HUDEP-2 (cell line): ENCODE results near the gene PLPP7.
"Not testable (repeated sequence)": the region's sequence is repeated elsewhere in the genome, so short reads cannot be mapped to it uniquely, and the experiment has no call there.

Experiments used
- DNase-seq, 76 experiments: peaks; one replicate each; lab custom pipeline; 2025; ENCODE audit not compliant: unreplicated experiment in 76 of 76; lab: John Stamatoyannopoulos, UW

PLPP7 gene

GRCh38 chr9:131324736-131325679 is 35.5 kb downstream of the PLPP7 start:
- no peak for DNase-seq

DNA sequence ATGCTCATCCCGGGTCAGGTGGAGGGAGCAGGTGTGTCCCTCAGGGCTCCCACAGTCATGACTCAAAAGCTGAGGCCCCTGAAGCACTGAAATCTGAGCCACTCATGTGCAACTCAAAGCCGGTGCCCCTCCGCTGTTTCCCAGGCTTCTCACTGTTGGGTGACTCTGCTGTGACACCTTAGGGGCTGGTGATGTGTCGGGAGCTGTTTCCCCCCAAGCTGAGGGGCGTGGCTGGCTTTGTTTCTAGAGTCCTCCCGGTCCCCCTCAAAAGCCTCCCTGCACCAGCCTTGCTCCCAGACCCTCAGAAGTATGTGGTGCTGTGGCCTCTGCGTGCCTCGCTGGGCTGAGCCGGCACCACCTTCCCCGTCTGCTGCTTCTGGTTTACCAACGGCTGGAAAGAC is 39.7 kb downstream of the PLPP7 start:
- no peak for DNase-seq

GRCh38 chr9:131330814-131331600 is 41.5 kb downstream of the PLPP7 start:
- peak in 75 of 76 experiments; percentile 35 to 96 (median 89) for DNase-seq

DNA sequence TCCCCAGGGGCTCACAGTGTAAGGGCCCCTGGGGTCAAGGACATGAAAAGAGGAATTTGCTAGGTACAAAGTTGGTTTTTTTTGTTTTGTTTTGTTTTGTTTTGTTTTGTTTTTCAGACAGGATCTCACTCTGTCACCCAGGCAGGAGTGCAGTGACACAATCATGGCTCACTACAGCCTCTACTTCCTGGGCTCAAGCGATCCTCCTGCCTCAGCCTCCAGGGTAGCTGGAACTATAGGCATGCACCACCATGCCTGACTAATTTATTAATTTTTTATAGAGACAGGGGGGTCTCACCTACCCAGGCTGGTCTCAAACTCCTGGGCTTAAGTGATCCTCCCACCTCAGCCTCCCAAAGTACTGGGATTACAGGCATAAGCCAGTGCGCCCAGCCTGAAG is 42.5 kb downstream of the PLPP7 start:
- not testable (repeated sequence) for DNase-seq

DNA sequence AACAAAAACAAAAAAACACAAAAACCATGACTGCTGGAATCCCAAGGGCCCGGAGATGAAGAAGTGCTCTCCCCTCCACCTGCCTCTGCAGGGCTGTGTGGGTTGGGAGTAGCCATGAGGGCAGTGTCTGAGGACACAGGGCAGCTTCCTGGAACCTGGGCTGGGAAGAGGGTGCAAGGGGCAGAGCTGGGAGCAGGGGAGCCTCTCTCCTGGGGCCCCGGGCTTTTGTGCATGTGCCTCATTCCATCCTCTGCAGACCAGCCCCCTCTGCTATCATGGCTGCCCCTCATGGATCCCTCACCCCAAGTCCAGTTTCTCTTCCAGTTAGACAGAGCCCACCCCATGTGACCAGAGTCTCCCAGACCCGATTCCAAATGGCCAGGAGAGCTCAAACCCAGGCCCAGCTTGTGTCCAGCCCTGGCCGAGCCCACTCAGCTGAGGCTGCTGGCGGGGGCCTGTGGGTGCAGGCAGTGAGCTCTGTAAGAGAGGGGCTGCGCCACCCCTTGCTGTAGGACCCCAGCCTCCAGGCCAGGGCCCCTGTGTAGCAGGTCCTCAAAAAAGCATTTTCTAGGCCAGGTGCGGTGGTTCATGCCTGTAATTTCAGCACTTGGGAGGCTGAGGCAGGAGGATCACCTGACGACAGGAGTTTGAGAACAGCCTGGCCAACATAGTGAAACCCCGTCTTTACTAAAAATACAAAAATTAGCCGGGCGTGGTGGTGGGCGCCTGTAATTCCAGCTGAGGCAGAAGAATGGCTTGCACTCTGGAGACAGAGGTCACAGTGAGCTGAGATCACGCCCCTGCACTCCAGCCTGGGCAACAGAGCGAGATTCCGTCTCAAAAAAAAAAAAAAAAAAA is 44.5 kb downstream of the PLPP7 start:
- no peak for DNase-seq

DNA sequence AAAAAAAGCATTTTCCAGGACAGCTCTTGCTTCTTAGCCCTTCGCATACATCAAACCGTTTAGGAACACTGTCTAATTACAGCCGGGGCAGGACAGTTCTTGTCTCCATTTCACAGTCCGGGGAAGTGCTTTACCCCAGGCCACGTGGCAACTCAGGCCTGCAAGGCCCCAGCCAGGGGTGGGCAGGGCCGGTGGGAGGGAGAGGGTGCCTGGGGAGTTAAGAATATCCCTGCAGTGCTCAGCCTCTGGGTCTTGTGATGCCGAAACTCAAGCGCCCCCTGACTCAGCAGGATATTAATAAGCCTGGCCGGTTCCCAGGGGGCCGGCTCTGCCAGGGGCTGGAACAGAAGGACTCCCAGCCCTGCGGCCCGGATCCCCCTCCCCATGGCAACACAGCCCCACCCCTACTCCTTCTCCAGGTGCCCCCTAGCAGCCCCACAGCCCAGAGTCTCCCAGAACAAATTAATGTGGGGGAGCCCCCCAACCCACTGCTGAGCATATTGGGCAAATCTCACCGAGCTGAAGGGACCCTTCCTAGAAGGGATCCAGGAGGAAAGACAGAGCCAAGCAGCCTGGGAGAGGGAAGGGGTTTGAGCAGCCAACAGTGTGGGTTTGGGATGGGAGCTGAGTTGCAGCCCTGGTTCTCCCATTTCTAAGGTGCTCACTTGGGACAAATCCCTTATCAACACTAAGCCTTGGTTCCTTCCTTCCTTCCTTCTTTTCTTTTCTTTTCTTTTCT is 45.3 kb downstream of the PLPP7 start:
- no peak for DNase-seq

DNA sequence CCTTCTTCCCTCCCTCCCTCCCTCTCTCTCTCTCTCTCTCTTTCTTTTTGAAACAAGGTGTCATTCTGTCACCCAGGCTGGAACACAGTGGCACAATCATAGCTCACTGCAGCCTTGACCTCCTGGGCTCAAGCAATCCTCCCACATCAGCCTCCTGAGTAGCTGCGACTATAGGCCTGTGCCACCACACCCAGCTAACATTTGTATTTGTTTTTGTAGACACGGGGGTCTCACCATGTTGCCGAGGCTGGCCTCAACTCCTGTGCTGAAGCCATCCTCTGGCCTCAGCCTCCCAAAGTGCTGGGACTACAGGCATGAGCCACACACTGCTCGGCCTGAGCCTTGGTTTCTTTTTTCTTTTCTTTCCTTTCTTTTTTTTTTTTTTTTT is 45.8 kb downstream of the PLPP7 start:
- DNase-seq = no peak

- DNase-seq = no peak
Observed at GRCh38 chr9:131337131-131337848, 47.8 kb downstream of the PLPP7 start.

- not testable (repeated sequence) for DNase-seq
Observed at GRCh38 chr9:131339212-131339611, 49.7 kb downstream of the PLPP7 start.

- not testable (repeated sequence) for DNase-seq
Observed at GRCh38 chr9:131344931-131345535, 55.5 kb downstream of the PLPP7 start.

- no peak for DNase-seq
Observed at GRCh38 chr9:131346559-131346958, 57.0 kb downstream of the PLPP7 start.

DNA sequence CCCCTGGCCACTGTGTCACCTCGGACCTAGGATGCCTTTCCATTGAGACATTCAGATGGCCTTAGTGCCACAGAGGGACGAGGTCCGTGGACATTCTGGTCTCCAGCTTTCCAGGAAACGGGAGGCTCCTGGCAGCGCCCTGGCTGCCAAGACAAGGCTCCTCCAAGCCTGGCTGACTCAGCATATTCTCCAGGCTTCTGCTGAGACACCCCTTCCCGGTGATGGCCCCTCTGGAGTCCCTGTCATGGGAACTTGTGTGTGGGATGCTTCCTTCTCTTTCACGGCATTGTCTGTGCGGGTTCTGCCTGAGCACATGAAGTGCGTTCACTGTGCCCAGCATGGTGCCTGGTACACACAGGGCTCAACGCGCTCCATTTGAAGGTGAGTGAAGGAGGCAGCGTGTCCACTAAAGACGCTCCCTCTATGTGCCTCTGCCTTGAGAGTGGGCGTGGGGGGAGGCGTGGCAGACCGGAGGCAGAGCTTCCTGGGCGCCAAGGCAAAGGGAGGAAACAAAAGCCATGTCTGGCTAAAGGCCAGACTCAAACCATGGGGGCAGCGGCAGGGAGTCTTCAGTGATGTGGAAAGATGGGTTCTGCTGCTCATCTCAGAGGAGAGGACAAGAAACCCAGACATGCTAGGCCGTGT is 58.0 kb downstream of the PLPP7 start:
- no peak for DNase-seq

- DNase-seq = peak in 1 of 76 experiments; percentile 7
Observed at GRCh38 chr9:131348631-131349521, 59.4 kb downstream of the PLPP7 start.

DNA sequence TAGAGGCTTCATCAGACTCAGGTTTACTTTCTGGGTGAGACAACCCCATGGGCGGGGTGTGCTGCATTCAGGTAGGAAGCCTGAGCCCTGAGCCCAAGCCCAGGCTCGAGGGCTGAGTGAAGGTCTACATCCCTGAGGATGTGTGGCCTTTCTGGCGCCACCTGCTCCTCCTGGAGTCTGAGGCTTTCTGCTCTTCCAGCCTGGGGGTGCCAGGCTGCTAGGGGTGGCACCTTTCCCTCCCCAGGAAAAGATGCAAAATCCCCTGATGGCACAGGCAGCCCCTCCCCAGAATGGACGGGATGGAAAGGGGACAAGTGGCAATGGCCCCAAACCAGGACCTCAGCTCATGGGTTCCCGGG is 60.0 kb downstream of the PLPP7 start:
- DNase-seq = no peak

DNA sequence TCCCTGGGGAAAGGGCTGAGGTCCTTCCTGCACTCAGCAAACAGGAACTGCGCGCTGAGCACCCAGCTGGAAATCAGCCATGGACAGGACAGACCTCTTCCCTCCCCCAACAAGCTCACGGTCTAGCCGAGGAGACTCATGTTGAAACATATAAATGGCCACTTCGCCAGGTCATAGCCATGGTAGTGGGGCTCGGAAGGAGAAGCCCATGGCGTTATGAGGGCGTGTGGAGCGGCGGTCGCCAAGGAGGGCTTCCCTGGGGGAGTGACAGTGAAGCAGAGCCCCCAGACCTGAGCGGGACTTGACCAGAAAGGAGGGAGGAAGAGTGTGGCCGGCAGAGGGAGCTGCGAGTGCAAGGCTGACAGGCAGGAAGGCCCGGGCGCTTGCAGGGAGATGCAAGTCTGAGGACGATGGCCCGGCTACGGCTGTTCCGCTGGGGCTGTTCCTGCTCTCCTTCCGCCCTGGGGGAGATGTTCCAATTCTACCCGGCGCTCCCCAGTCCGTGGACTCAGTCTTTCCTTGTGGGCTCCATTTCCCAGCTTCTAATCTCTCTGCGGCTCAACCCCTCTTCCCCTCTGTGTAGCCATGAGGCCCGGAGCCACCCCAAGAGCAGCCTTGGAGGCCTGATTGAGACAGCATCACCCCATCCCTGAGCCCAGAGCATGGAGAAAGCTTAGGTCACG is 60.5 kb downstream of the PLPP7 start:
- peak in 66 of 76 experiments; percentile 4 to 76 (median 58) for DNase-seq

- DNase-seq = peak in 1 of 76 experiments; percentile 14
Observed at GRCh38 chr9:131356479-131356878, 67.0 kb downstream of the PLPP7 start.

GRCh38 chr9:131358556-131358955 is 69.0 kb downstream of the PLPP7 start:
- DNase-seq = no peak
